BLaER1 treated with 17β-estradiol and CSF1 and Interleukin-3, amounts not matched to agents 10 nM and 100 nM (cell line): ENCODE results near the gene SLC39A7.

Experiments used
- H3K27ac ChIP-seq, 11 experiments: shearing (Covaris generic); formaldehyde crosslinking; 2 replicates each; pipeline ENCODE4 v1.8.1; 2022
- H3K27me3 ChIP-seq, 11 experiments: shearing (Covaris generic); formaldehyde crosslinking; 2 replicates each; pipeline ENCODE4 v1.8.1; 2022
- H3K36me3 ChIP-seq, 11 experiments: shearing (Covaris generic); formaldehyde crosslinking; 2 replicates each; pipeline ENCODE4 v1.8.1; 2022
- H3K4me1 ChIP-seq, 10 experiments: shearing (Covaris generic); formaldehyde crosslinking; 2 replicates each; pipeline ENCODE4 v1.8.1; 2022
- H3K4me2 ChIP-seq, 11 experiments: shearing (Covaris generic); formaldehyde crosslinking; 2 replicates each; pipeline ENCODE4 v1.8.1; 2022
- H3K4me3 ChIP-seq, 10 experiments: shearing (Covaris generic); formaldehyde crosslinking; 2 replicates each; pipeline ENCODE4 v1.8.1; 2022
- H3K9ac ChIP-seq, 11 experiments: shearing (Covaris generic); formaldehyde crosslinking; 2 replicates each; pipeline ENCODE4 v1.8.1; 2022
- H3K9me3 ChIP-seq, 11 experiments: shearing (Covaris generic); formaldehyde crosslinking; replicated peaks in 1 of 11; 2 replicates each; pipeline ENCODE4 v1.8.1; 2022
- H4K20me1 ChIP-seq, 11 experiments: shearing (Covaris generic); formaldehyde crosslinking; 2 replicates each; pipeline ENCODE4 v1.8.1; 2022
- Cebpa-rat ChIP-seq, 11 experiments: shearing (Covaris generic); IDR thresholded peaks; 2 replicates each; pipeline ENCODE4 v1.8.1; 2022

Gene SLC39A7

DNA sequence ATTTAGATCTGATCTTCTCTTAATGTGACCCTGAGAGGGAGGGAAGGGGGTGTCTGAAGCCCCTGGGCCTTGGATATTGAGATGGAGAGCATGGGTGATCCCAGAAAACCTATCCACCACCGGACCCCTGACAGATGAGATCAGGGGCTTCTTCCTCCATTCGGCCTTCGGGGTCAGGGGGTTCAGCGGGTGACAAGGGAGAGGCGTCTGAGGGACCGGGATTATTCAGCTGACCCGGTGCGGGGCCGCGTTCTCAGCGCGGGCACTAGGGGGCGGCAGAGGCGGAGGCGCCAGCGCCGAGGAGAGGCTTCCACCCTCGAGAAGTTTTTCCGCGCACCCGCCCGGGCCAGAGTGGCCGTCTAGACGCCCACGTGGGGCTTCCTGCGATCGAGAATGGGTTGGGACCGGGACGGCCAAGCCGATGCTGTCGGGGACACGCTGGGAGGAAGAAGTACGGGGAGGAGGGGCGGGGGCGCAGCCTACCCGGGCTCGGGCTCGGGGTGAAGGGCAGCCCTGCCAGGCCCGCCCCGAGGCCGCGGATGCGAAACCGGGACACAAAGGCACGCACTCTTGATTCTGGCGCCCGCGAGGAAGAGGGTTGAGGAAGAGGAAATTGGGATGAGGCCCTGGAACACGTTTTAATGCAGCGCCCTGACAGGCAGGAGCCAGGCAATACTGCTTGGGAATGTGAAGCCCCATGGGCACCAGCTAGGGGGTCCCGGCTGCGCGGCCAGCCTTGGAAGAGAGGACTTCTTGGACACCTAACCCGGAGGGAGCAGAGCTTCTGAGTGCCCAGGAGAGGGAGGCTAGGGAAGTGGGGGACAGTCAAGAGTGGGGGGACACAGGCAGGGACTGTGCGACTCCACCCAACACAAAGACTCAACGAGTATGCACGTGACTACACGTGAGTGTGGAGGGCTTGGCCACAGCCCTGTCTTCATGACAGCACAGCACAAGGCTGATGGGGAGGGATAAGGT, 39.0 kb upstream of the SLC39A7 start:
- TF ChIP-seq Cebpa-rat (IDR thresholded peaks at IDR 0.05) = no peak
- Histone ChIP-seq H3K4me1 (peaks cover 20 to 36% (median 25%) of the 10 kb centered on the region in 10 experiments), H3K4me3 (peak overlapping the region; percentile 43 to 66 (median 52)), H3K27me3 (no peaks in the 10 kb centered on the region), H3K4me2 (peak overlapping the region; percentile 68 to 91 (median 84)), H3K27ac (peak overlapping the region; percentile 29 to 77 (median 65); a peak in 21 of 22 replicates), H3K36me3 (no peaks in the 10 kb centered on the region), H4K20me1 (no peaks in the 10 kb centered on the region), H3K9ac (peak overlapping the region; percentile 63 to 81 (median 75)), H3K9me3 (no peaks in the 10 kb centered on the region)

DNA sequence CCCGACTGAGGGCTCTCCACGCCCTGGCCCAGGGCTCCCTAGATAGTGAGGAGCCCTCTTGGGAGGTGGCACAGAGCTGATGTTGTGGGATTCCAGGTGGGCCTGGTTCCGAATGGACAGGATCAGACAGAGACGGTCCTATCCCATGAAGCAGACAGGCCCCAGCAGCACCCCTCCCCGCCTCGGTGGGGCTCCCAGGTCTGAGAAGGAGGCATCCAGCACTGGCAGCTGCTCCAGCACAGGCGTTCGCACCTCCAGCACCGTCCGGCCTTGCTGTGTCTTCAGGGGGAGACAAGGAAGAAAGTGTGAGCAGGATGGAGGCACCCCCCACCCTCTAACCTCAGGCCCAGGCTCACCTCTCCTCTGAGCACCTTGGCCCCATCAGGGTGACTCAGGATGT, 37.1 kb upstream of the SLC39A7 start:
- TF ChIP-seq Cebpa-rat (IDR thresholded peaks at IDR 0.05) = no peak
- H3K4me3 ChIP-seq = no peak overlapping the region
- no peaks in the 10 kb centered on the region for H3K9me3 ChIP-seq
- no peak overlapping the region for H3K4me2 ChIP-seq
- H3K27me3 ChIP-seq = no peaks in the 10 kb centered on the region
- H4K20me1 ChIP-seq = no peaks in the 10 kb centered on the region
- H3K9ac ChIP-seq = no peak overlapping the region
- H3K27ac ChIP-seq = no peak overlapping the region
- H3K36me3 ChIP-seq = no peaks in the 10 kb centered on the region
- H3K4me1 ChIP-seq = peaks cover 20 to 48% (median 35%) of the 10 kb centered on the region in 10 experiments

DNA sequence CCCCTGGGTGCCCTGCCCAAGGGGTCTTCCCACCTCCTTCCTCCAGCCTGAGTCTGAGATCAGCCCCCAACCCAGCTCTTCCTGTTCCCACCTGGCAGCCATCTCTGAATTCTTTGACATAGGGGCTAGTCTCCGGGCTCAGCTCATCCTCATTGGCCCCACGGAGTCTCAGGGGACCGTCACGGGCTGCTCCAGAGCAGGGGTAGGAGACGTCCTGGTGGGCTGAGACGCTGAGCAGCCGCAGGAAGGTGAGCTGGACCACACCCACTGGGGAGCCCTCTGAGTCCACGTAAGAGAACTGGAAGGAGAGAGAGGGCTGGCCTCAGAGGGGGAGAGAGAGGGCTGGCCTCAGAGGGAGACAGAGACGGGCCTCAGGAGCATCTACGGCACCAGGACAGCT, 36.5 kb upstream of the SLC39A7 start:
- no peak for TF ChIP-seq Cebpa-rat (IDR thresholded peaks at IDR 0.05)

DNA sequence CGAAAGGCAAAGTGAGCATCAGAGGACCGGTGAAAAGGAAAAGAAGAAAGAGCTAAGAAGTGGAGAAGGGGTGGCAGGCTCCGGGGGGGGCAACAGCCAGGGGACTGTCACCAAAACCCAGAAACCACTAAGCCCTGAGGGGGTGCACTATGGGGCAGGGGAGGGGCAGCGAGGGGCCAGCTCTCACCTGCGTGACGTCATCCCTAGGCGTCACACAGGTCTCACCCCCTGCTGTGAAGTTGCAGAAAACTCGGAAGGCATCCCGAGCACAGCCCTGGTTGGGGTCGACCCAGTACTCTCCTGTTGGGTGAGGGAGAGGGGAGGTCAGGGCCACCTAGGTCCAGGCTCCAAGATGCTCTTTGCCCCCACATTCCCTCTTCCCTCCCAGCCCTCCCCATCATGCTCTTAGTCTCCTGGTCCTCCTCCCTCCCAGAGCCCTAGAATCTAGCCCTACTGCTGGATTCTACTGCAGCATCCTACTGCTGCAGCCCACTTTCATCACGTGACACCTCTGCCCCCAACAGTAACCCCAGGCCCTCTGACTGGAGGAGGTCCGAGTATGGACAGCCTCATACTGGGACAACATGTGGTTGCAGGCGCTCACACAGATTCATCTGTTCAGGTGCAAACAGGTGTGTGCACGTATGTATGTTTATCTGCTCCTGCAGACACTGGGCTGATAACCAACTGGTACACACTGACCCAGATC, 35.8 kb upstream of the SLC39A7 start:
- Histone ChIP-seq H3K27ac (no peak overlapping the region), H3K27me3 (no peaks in the 10 kb centered on the region), H3K4me2 (no peak overlapping the region), H4K20me1 (no peaks in the 10 kb centered on the region), H3K9ac (no peak overlapping the region), H3K4me1 (peaks cover 24 to 51% (median 41%) of the 10 kb centered on the region in 10 experiments), H3K9me3 (no peaks in the 10 kb centered on the region), H3K36me3 (no peaks in the 10 kb centered on the region), H3K4me3 (no peak overlapping the region)
- TF ChIP-seq Cebpa-rat (IDR thresholded peaks at IDR 0.05) = no peak

More for the DNA sequence above, 36.5 kb upstream of the SLC39A7 start:
- no peaks in the 10 kb centered on the region for H4K20me1 ChIP-seq
- H3K9me3 ChIP-seq = no peaks in the 10 kb centered on the region
- H3K4me3 ChIP-seq = no peak overlapping the region
- H3K4me1 ChIP-seq = peaks cover 20 to 48% (median 36%) of the 10 kb centered on the region in 10 experiments
- no peaks in the 10 kb centered on the region for H3K27me3 ChIP-seq
- no peaks in the 10 kb centered on the region for H3K36me3 ChIP-seq
- H3K9ac ChIP-seq = no peak overlapping the region
- H3K27ac ChIP-seq = no peak overlapping the region
- H3K4me2 ChIP-seq = 0 out of 22 replicates have a peak overlapping the region, but pooled peaks of 1 of the 11 experiments have one; percentile 27

DNA sequence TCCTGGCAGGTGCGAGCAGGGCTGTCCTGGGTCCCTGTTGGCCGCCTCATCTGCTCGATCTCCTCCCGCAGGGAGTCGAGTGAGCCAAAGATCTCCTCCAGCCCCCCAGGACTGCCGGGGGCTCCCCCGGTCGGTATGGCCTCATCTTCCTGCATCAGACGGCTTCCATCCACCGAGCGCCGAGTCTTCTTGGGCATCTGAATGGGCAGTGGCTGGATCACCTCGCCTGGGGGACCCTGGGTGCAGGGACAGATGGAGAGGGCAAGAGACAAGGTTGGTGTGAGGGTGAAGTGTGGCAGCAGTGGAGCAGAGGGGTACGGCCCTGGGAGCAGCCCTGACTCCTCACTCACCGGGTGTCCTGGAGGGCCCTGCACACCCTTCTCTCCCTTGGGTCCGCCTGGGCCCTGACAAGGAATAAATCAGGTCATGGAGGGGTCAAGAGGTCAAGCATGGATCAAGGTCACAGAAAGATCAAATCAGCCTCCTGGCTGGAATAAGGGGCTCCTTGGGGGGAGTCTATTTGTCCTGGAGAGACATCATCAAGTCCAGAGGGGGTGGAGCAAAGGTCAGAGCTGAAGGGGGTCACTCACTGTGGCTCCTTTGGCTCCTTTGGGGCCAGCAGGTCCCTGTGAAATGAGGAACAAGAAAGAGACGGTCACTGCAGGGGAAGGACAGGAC, 34.9 kb upstream of the SLC39A7 start:
- Histone ChIP-seq H3K9me3 (no peaks in the 10 kb centered on the region), H3K4me2 (no peak overlapping the region), H3K9ac (no peak overlapping the region), H3K36me3 (no peaks in the 10 kb centered on the region), H3K27me3 (no peaks in the 10 kb centered on the region), H3K27ac (no peak overlapping the region), H3K4me1 (peaks cover 19 to 54% (median 45%) of the 10 kb centered on the region in 10 experiments), H3K4me3 (no peak overlapping the region), H4K20me1 (no peaks in the 10 kb centered on the region)
- no peak for TF ChIP-seq Cebpa-rat (IDR thresholded peaks at IDR 0.05)

DNA sequence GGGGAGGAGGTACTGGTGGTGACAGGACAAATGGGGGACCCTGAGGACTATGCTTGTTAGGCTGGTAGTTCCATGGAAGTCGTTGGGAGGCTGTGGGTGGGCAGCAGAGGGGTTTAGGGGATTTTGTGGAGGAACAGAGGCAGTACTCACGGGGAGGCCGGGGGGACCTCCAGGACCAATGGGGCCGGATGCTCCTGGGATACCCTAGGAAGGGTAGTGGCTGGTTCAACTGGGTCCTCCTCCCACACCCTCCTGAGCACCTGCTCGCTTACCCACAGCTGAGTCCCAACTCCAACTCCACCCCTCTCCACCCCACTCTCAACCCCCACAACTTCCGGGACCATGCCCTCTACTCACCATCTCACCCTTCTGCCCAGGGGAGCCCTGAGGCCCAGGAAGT, 34.3 kb upstream of the SLC39A7 start:
- Histone ChIP-seq H3K9ac (no peak overlapping the region), H3K27ac (no peak overlapping the region), H3K36me3 (no peaks in the 10 kb centered on the region), H3K27me3 (no peaks in the 10 kb centered on the region), H3K4me1 (peaks cover 12 to 54% (median 45%) of the 10 kb centered on the region in 10 experiments), H3K9me3 (no peaks in the 10 kb centered on the region), H4K20me1 (no peaks in the 10 kb centered on the region), H3K4me2 (no peak overlapping the region), H3K4me3 (no peak overlapping the region)
- TF ChIP-seq Cebpa-rat (IDR thresholded peaks at IDR 0.05) = no peak

DNA sequence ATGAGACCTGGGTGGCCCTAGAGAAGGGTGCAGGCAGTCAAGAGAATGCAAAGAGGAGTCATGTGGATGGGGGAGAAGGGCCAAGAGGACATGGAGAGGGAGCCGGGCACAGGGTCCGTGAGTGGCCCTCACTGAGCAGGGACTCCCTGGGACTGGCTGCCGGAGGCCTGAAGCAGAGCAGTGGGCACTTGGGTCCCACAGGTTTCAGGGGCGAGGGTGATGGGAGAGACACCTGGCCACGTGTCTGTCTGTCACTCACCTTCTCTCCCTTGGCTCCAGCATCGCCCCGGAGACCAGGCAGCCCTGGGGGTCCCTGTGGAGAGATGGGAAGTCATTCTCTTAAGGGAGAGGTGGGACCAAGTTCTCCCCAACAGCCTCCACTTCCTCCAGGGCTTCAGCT, 33.9 kb upstream of the SLC39A7 start:
- no peak overlapping the region for H3K4me3 ChIP-seq
- H3K36me3 ChIP-seq = no peaks in the 10 kb centered on the region
- H3K27me3 ChIP-seq = no peaks in the 10 kb centered on the region
- H3K27ac ChIP-seq = no peak overlapping the region
- no peaks in the 10 kb centered on the region for H3K9me3 ChIP-seq
- TF ChIP-seq Cebpa-rat (IDR thresholded peaks at IDR 0.05) = no peak
- H3K4me2 ChIP-seq = no peak overlapping the region
- peaks cover 10 to 56% (median 45%) of the 10 kb centered on the region in 10 experiments for H3K4me1 ChIP-seq
- H3K9ac ChIP-seq = no peak overlapping the region
- no peaks in the 10 kb centered on the region for H4K20me1 ChIP-seq

DNA sequence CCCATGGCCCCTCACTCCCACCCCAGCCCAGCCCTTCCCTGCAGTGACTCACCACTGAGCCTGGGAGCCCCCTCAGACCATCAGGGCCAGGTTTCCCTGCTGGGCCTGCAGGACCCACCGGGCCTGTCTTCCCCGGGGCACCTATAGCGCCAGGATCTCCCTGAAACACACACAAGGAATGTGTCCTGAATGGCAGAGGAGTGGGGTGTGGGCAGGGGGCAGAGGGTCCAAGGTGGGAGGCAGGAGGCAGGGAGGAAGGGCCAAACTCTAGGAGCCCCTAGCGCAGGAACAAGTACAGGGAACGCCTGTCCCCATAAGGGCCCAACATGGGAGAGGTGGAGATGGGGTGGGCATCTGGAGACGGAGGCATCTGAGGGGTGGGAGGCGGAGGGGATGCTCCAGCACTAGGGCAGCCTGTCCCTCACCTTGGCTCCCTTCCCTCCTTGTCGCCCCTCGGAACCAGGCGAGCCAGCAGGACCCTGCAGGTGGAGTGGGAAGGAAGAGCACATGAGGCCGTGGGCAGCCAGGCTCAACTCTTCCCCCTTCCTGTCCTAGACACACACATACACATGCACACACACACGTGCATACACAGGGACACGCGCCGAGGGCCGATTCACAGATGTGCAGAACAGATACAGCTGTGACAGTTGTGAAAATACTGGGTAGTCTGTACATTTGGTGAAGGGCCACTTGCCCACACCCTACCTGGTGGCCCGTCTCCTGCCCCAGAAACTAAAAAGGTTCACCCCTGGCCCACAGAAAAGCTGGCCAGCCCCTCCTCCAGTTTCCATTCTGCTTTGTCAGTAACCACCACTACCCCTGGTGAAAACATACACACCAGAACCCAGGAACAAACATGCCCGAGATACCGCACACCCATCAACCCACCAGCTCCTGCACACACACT, 33.0 kb upstream of the SLC39A7 start:
- no peak for TF ChIP-seq Cebpa-rat (IDR thresholded peaks at IDR 0.05)
- no peaks in the 10 kb centered on the region for H3K27me3 ChIP-seq
- peaks cover 8 to 56% (median 45%) of the 10 kb centered on the region in 10 experiments for H3K4me1 ChIP-seq

More for the DNA sequence above, 33.0 kb upstream of the SLC39A7 start:
- Histone ChIP-seq H3K4me2 (peak overlapping the region in 6 of 11 experiments; percentile 6 to 50 (median 20); a peak in 8 of 22 replicates), H3K9me3 (no peaks in the 10 kb centered on the region), H3K36me3 (no peaks in the 10 kb centered on the region), H3K27ac (no peak overlapping the region), H3K9ac (no peak overlapping the region; a peak in 1 of 22 replicates), H3K4me3 (no peak overlapping the region), H4K20me1 (no peaks in the 10 kb centered on the region)
